Measurements from ENCODE around the gene PROB1. TPM values are rescaled to one million over a fixed set of nuclear protein-coding genes. Genes with fewer than 3 reads are reported as not detected.

The PROB1 gene
- total and polyA plus RNA-seq, 2 of the 13 experiments (the other 11 are each of a cell fraction or from before 2014, with no cell fraction given), result 0.69 to 1.1 TPM

DNA sequence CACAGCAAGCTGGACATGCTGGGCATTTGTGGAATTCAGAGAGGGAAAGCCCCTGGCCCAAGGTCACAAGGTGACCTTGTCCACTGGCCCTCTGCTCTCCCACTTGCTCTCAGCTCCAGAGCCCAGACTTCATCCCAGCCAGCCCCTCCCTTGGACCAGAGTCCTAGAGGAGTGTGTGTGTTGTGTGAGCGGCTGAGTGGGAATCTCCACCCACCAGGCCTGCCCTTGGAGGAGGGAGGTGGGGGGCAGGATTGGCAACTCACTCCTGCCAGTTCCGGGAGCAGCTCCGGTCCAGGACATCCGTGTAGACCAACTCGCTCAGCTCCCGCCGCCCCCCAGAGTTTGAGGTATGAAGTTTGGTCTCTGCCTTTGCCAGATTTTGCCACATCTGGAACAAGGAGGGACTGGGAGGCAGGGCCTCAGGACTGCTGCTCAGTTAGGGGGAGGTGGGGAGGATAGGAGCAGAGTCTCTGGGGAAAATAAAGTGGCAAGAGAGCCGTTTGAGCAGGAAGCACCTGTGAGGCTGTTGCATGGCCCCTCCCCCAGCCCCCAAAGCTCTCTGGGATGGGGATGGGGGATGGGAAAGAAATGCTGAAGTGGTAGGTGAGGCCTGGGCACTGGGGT, 6.6 kb downstream of the PROB1 start (continued):
- no peak for TF ChIP-seq HOXA7 (CRISPR knock-in tag; IDR thresholded peaks at IDR 0.05)
- no peak for TF ChIP-seq GZF1 (CRISPR knock-in tag; IDR thresholded peaks at IDR 0.05)
- no peak for TF ChIP-seq ZNF326 (CRISPR knock-in tag; IDR thresholded peaks at IDR 0.05; ENCODE audit: borderline replicate concordance)
- TF ChIP-seq, protein P1, sequence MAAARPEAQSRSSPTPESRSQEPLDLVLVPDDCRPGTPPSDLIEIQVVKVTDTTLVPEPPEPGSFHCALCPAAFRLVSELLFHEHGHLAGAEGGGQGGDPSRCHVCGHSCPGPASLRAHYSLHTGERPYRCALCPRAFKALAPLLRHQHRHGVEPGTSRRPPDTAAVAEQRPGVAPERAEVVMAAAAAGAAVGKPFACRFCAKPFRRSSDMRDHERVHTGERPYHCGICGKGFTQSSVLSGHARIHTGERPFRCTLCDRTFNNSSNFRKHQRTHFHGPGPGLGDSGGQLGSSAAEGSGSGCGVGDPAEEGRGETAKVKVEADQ (CRISPR knock-in tag; IDR thresholded peaks at IDR 0.05; ENCODE audit: borderline replicate concordance), result no peak
- no peak for TF ChIP-seq TGIF2 (CRISPR knock-in tag; IDR thresholded peaks at IDR 0.05)
- no peak for TF ChIP-seq ZNF124 (CRISPR knock-in tag; IDR thresholded peaks at IDR 0.05)
- TF ChIP-seq ZNF83 (CRISPR knock-in tag; IDR thresholded peaks at IDR 0.05; ENCODE audit: borderline replicate concordance), result no peak
- no peak for TF ChIP-seq ZNF749 (CRISPR knock-in tag; IDR thresholded peaks at IDR 0.05; ENCODE audit: borderline replicate concordance)
- TF ChIP-seq, protein P2, sequence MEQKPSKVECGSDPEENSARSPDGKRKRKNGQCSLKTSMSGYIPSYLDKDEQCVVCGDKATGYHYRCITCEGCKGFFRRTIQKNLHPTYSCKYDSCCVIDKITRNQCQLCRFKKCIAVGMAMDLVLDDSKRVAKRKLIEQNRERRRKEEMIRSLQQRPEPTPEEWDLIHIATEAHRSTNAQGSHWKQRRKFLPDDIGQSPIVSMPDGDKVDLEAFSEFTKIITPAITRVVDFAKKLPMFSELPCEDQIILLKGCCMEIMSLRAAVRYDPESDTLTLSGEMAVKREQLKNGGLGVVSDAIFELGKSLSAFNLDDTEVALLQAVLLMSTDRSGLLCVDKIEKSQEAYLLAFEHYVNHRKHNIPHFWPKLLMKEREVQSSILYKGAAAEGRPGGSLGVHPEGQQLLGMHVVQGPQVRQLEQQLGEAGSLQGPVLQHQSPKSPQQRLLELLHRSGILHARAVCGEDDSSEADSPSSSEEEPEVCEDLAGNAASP (CRISPR knock-in tag; IDR thresholded peaks at IDR 0.05; ENCODE audit: borderline replicate concordance), result no peak
- TF ChIP-seq ARNT (IDR thresholded peaks at IDR 0.05), result no peak
- TF ChIP-seq HNRNPK (IDR thresholded peaks at IDR 0.05; ENCODE audit: low read depth, low read length, poor library complexity, severe bottlenecking), result no peak
- peak in 1 of 2 experiments; percentile 43; a peak in 2 of 4 replicates for TF ChIP-seq POLR2A (IDR thresholded peaks at IDR 0.05; ENCODE audit: insufficient read depth in 1 of 2, low read depth in 2 of 2, low read length in 2 of 2)
- TF ChIP-seq KMT2B (CRISPR knock-in tag; IDR thresholded peaks at IDR 0.05), result no peak
- TF ChIP-seq, protein P3, sequence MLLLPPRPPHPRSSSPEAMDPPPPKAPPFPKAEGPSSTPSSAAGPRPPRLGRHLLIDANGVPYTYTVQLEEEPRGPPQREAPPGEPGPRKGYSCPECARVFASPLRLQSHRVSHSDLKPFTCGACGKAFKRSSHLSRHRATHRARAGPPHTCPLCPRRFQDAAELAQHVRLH (CRISPR knock-in tag; IDR thresholded peaks at IDR 0.05; ENCODE audit: borderline replicate concordance, low read depth), result peak; percentile 59; the same call in 1 of the 2 replicates
- TF ChIP-seq ISL2 (CRISPR knock-in tag; IDR thresholded peaks at IDR 0.05), result no peak
- TF ChIP-seq, protein P4, sequence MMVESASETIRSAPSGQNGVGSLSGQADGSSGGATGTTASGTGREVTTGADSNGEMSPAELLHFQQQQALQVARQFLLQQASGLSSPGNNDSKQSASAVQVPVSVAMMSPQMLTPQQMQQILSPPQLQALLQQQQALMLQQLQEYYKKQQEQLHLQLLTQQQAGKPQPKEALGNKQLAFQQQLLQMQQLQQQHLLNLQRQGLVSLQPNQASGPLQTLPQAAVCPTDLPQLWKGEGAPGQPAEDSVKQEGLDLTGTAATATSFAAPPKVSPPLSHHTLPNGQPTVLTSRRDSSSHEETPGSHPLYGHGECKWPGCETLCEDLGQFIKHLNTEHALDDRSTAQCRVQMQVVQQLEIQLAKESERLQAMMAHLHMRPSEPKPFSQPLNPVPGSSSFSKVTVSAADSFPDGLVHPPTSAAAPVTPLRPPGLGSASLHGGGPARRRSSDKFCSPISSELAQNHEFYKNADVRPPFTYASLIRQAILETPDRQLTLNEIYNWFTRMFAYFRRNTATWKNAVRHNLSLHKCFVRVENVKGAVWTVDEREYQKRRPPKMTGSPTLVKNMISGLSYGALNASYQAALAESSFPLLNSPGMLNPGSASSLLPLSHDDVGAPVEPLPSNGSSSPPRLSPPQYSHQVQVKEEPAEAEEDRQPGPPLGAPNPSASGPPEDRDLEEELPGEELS (CRISPR knock-in tag; IDR thresholded peaks at IDR 0.05), result no peak
- TF ChIP-seq ZSCAN9 (CRISPR knock-in tag; IDR thresholded peaks at IDR 0.05; ENCODE audit: borderline replicate concordance), result no peak
- TF ChIP-seq ZNF160 (CRISPR knock-in tag; IDR thresholded peaks at IDR 0.05), result no peak
- no peak for TF ChIP-seq ZNF24 (IDR thresholded peaks at IDR 0.05)
- TF ChIP-seq, protein P5, sequence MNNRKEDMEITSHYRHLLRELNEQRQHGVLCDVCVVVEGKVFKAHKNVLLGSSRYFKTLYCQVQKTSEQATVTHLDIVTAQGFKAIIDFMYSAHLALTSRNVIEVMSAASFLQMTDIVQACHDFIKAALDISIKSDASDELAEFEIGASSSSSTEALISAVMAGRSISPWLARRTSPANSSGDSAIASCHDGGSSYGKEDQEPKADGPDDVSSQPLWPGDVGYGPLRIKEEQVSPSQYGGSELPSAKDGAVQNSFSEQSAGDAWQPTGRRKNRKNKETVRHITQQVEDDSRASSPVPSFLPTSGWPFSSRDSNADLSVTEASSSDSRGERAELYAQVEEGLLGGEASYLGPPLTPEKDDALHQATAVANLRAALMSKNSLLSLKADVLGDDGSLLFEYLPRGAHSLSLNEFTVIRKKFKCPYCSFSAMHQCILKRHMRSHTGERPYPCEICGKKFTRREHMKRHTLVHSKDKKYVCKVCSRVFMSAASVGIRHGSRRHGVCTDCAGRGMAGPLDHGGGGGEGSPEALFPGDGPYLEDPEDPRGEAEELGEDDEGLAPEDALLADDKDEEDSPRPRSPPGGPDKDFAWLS (CRISPR knock-in tag; IDR thresholded peaks at IDR 0.05; ENCODE audit: borderline replicate concordance), result no peak
- no peak for TF ChIP-seq ZFP1 (CRISPR knock-in tag; IDR thresholded peaks at IDR 0.05)
- no peak for TF ChIP-seq ZNF746 (CRISPR knock-in tag; IDR thresholded peaks at IDR 0.05)
- TF ChIP-seq ZNF652 (CRISPR knock-in tag; IDR thresholded peaks at IDR 0.05; ENCODE audit: borderline replicate concordance, low read depth), result no peak
- no peak for TF ChIP-seq ZNF138 (CRISPR knock-in tag; IDR thresholded peaks at IDR 0.05; ENCODE audit: low read depth)
